ENCODE data around the gene MYBPHL. TPM values are rescaled to one million over a fixed set of nuclear protein-coding genes. Genes with fewer than 3 reads are reported as not detected.

Gene MYBPHL
- total RNA-seq, 1 donor from 2014 or later: not detected

DNA sequence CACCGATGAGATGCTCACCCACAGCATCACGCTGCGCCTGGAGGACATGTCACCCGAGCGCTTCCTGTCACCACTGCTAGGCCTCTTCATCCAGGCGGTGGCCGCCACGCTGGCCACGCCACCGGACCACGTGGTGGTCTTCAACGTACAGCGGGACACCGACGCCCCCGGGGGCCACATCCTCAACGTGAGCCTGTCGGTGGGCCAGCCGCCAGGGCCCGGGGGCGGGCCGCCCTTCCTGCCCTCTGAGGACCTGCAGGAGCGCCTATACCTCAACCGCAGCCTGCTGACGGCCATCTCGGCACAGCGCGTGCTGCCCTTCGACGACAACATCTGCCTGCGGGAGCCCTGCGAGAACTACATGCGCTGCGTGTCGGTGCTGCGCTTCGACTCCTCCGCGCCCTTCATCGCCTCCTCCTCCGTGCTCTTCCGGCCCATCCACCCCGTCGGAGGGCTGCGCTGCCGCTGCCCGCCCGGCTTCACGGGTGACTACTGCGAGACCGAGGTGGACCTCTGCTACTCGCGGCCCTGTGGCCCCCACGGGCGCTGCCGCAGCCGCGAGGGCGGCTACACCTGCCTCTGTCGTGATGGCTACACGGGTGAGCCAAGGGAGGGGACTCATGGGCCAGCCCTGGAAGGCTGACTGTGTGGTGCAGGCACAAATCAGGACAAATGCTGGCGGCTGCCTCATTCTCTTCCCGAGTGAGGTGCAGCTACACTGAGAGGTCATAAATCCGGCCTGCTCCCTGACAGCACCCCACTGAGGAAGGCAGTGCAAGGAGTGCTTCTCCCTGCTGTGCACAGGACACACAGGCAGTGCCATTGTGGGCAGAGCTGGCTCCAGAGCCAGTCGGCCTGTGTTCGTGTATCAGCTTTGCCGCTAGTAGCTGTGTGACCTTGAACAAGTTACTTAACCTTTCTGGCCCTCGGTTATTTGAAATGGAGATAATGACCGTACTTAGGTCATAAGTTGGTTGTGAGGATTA is 48.0 kb downstream of the MYBPHL start:
- H3K36me3 Mint-ChIP-seq (ENCODE audit: low read depth): no peaks in the 10 kb centered on the region
- no peak overlapping the region for H3K4me3 Mint-ChIP-seq
- H3K4me1 Mint-ChIP-seq: peaks cover 4% of the 10 kb centered on the region
- H3K9me3 Mint-ChIP-seq: no peaks in the 10 kb centered on the region
- TF ChIP-seq, protein P1, sequence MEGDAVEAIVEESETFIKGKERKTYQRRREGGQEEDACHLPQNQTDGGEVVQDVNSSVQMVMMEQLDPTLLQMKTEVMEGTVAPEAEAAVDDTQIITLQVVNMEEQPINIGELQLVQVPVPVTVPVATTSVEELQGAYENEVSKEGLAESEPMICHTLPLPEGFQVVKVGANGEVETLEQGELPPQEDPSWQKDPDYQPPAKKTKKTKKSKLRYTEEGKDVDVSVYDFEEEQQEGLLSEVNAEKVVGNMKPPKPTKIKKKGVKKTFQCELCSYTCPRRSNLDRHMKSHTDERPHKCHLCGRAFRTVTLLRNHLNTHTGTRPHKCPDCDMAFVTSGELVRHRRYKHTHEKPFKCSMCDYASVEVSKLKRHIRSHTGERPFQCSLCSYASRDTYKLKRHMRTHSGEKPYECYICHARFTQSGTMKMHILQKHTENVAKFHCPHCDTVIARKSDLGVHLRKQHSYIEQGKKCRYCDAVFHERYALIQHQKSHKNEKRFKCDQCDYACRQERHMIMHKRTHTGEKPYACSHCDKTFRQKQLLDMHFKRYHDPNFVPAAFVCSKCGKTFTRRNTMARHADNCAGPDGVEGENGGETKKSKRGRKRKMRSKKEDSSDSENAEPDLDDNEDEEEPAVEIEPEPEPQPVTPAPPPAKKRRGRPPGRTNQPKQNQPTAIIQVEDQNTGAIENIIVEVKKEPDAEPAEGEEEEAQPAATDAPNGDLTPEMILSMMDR (IDR thresholded peaks at IDR 0.05): no peak
- intact Hi-C loops (cut with micrococcal nuclease): no loop called here
- CTCF ChIA-PET: no interaction called here
- H3K27me3 Mint-ChIP-seq: peaks cover 2% of the 10 kb centered on the region
- no peak overlapping the region for H3K27ac Mint-ChIP-seq
- ATAC-seq (ENCODE audit: low read depth) (no peak), DNase-seq (no peak)
- POLR2A ChIA-PET: no interaction called here

- no peak for DNase-seq
- ChIA-PET CTCF (no interaction called here), POLR2A (no interaction called here)
Observed at GRCh38 chr1:109257682-109258421, 49.0 kb downstream of the MYBPHL start.

GRCh38 chr1:109256971-109257681 is 49.7 kb downstream of the MYBPHL start:
- no peak for ATAC-seq (ENCODE audit: low read depth)

More at GRCh38 chr1:109257682-109258421, 49.0 kb downstream of the MYBPHL start:
- Mint-ChIP-seq H3K4me1 (peaks cover 7% of the 10 kb centered on the region), H3K9me3 (no peaks in the 10 kb centered on the region), H3K4me3 (no peak overlapping the region), H3K36me3 (ENCODE audit: low read depth) (no peaks in the 10 kb centered on the region), H3K27ac (no peak overlapping the region), H3K27me3 (no peaks in the 10 kb centered on the region)
- intact Hi-C loops (cut with micrococcal nuclease): no loop called here
- ATAC-seq (ENCODE audit: low read depth): no peak
- TF ChIP-seq, protein P1 (IDR thresholded peaks at IDR 0.05): no peak

GRCh38 chr1:109256085-109256484 is 50.7 kb downstream of the MYBPHL start:
- DNase-seq: no peak
- no peaks in the 10 kb centered on the region for H3K36me3 Mint-ChIP-seq (ENCODE audit: low read depth)
- H3K9me3 Mint-ChIP-seq: no peaks in the 10 kb centered on the region
- no peak overlapping the region for H3K27ac Mint-ChIP-seq
- H3K27me3 Mint-ChIP-seq: no peaks in the 10 kb centered on the region
- CTCF ChIA-PET: no interaction called here
- H3K4me1 Mint-ChIP-seq: peaks cover 9% of the 10 kb centered on the region
- H3K4me3 Mint-ChIP-seq: no peak overlapping the region
- TF ChIP-seq, protein P1 (IDR thresholded peaks at IDR 0.05): no peak
- POLR2A ChIA-PET: no interaction called here
- intact Hi-C loops (cut with micrococcal nuclease): no loop called here
- ATAC-seq (ENCODE audit: low read depth): no peak

More at GRCh38 chr1:109256971-109257681, 49.7 kb downstream of the MYBPHL start:
- intact Hi-C loops (cut with micrococcal nuclease): no loop called here
- Mint-ChIP-seq H3K27ac (no peak overlapping the region), H3K4me3 (no peak overlapping the region), H3K9me3 (no peaks in the 10 kb centered on the region), H3K4me1 (peaks cover 9% of the 10 kb centered on the region), H3K36me3 (ENCODE audit: low read depth) (no peaks in the 10 kb centered on the region), H3K27me3 (no peaks in the 10 kb centered on the region)
- POLR2A ChIA-PET: interaction anchor here (0.7 kb wide), 1 partner anchor 305 kb away, joined by 3 read pairs; no protein-coding TSS in a partner anchor
- CTCF ChIA-PET: no interaction called here
- TF ChIP-seq, protein P1 (IDR thresholded peaks at IDR 0.05): no peak
- no peak for DNase-seq

Data from activated B cell treated with CpG ODN at 0.5 μM for 24 hours (primary cell).